ENCODE measurements around the gene SNED1. TPM values are rescaled to one million over a fixed set of nuclear protein-coding genes. Genes with fewer than 3 reads are reported as not detected.

The SNED1 gene
- total RNA-seq, 1 experiment from 2014 or later = 0.76 TPM

- Mint-ChIP-seq H3K27me3 (ENCODE audit: unreplicated experiment) (no peaks in the 10 kb centered on the region), H3K4me3 (ENCODE audit: low read depth, unreplicated experiment) (no peak overlapping the region), H3K36me3 (ENCODE audit: insufficient read depth, unreplicated experiment) (peaks cover 14% of the 10 kb centered on the region), H3K27ac (ENCODE audit: unreplicated experiment) (no peak overlapping the region), H3K9me3 (ENCODE audit: low read depth, unreplicated experiment) (no peaks in the 10 kb centered on the region), H3K4me1 (ENCODE audit: low read depth, unreplicated experiment) (no peaks in the 10 kb centered on the region)
- no peak for DNase-seq
- intact Hi-C loops (cut with micrococcal nuclease; ENCODE audit: unreplicated experiment) = no loop called here
- TF ChIP-seq, protein P1, sequence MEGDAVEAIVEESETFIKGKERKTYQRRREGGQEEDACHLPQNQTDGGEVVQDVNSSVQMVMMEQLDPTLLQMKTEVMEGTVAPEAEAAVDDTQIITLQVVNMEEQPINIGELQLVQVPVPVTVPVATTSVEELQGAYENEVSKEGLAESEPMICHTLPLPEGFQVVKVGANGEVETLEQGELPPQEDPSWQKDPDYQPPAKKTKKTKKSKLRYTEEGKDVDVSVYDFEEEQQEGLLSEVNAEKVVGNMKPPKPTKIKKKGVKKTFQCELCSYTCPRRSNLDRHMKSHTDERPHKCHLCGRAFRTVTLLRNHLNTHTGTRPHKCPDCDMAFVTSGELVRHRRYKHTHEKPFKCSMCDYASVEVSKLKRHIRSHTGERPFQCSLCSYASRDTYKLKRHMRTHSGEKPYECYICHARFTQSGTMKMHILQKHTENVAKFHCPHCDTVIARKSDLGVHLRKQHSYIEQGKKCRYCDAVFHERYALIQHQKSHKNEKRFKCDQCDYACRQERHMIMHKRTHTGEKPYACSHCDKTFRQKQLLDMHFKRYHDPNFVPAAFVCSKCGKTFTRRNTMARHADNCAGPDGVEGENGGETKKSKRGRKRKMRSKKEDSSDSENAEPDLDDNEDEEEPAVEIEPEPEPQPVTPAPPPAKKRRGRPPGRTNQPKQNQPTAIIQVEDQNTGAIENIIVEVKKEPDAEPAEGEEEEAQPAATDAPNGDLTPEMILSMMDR (IDR thresholded peaks at IDR 0.05; ENCODE audit: unreplicated experiment) = no peak
- CTCF ChIA-PET = no interaction called here
- BruUV-seq (replicated peaks) = no TSS peak
These were observed 116.4 kb downstream of the SNED1 start for GRCh38 chr2:241114836-241115235.

GRCh38 chr2:241115361-241115760 lies 116.9 kb downstream of the SNED1 start:
- Mint-ChIP-seq H3K27me3 (ENCODE audit: unreplicated experiment) (no peaks in the 10 kb centered on the region), H3K36me3 (ENCODE audit: insufficient read depth, unreplicated experiment) (peaks cover 14% of the 10 kb centered on the region), H3K27ac (ENCODE audit: unreplicated experiment) (no peak overlapping the region), H3K9me3 (ENCODE audit: low read depth, unreplicated experiment) (no peaks in the 10 kb centered on the region), H3K4me1 (ENCODE audit: low read depth, unreplicated experiment) (no peaks in the 10 kb centered on the region), H3K4me3 (ENCODE audit: low read depth, unreplicated experiment) (no peak overlapping the region)
- intact Hi-C loops (cut with micrococcal nuclease; ENCODE audit: unreplicated experiment) = no loop called here
- no TSS peak for BruUV-seq (replicated peaks)
- TF ChIP-seq, protein P1 (IDR thresholded peaks at IDR 0.05; ENCODE audit: unreplicated experiment) = no peak
- no peak for DNase-seq
- CTCF ChIA-PET = no interaction called here

- CTCF ChIA-PET = no interaction called here
- H3K4me3 Mint-ChIP-seq (ENCODE audit: low read depth, unreplicated experiment) = no peak overlapping the region
- peaks cover 15% of the 10 kb centered on the region for H3K36me3 Mint-ChIP-seq (ENCODE audit: insufficient read depth, unreplicated experiment)
- no peaks in the 10 kb centered on the region for H3K27me3 Mint-ChIP-seq (ENCODE audit: unreplicated experiment)
- no peak overlapping the region for H3K27ac Mint-ChIP-seq (ENCODE audit: unreplicated experiment)
- no peaks in the 10 kb centered on the region for H3K4me1 Mint-ChIP-seq (ENCODE audit: low read depth, unreplicated experiment)
- no peak for DNase-seq
- intact Hi-C loops (cut with micrococcal nuclease; ENCODE audit: unreplicated experiment) = no loop called here
- TF ChIP-seq, protein P1 (IDR thresholded peaks at IDR 0.05; ENCODE audit: unreplicated experiment) = no peak
- BruUV-seq (replicated peaks) = no TSS peak
- no peaks in the 10 kb centered on the region for H3K9me3 Mint-ChIP-seq (ENCODE audit: low read depth, unreplicated experiment)
These were observed 118.5 kb downstream of the SNED1 start for GRCh38 chr2:241116606-241117560.

DNA sequence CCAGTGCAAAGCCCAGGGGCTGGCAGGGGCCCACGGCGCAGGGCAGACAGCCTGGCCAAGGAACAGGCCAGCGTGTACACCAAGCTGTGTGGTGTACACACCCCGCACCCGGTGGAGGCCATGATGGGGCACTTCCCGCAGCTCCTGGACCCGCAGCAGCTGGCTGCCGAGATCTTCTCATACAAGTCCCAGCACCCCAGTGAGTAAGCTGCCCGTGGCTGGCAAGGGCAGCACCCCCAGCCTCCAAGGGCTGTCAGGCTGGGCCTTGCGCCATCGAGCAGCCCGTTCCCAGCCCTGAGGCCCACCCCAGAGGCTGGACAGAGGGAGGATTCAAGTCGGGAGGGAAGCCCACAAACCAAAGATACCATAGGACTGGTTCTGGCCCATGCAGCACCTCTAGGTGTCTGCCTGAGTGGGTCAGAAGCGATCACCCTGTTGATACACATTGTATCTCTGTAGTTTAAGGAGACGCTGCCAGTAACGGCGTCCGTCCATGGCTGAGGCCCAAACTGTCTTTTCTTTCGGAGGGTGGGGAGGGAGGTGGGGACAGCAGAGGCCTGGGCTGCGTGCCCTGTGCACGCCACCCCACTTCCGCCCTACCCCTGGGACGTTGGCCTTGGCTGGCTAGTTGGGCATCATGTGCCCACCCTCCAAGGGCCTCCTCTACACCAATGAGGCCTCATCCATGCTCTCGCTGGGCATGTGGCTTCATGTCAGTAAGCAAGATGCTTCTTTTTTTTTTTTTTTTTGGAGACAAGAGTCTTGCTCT lies 120.5 kb downstream of the SNED1 start:
- H3K27me3 Mint-ChIP-seq (ENCODE audit: unreplicated experiment) = no peaks in the 10 kb centered on the region
- no peak overlapping the region for H3K27ac Mint-ChIP-seq (ENCODE audit: unreplicated experiment)
- H3K4me3 Mint-ChIP-seq (ENCODE audit: low read depth, unreplicated experiment) = no peak overlapping the region
- H3K36me3 Mint-ChIP-seq (ENCODE audit: insufficient read depth, unreplicated experiment) = peaks cover 19% of the 10 kb centered on the region
- TF ChIP-seq, protein P1 (IDR thresholded peaks at IDR 0.05; ENCODE audit: unreplicated experiment) = no peak
- DNase-seq = no peak
- intact Hi-C loops (cut with micrococcal nuclease; ENCODE audit: unreplicated experiment) = no loop called here
- CTCF ChIA-PET = no interaction called here
- no peaks in the 10 kb centered on the region for H3K9me3 Mint-ChIP-seq (ENCODE audit: low read depth, unreplicated experiment)
- H3K4me1 Mint-ChIP-seq (ENCODE audit: low read depth, unreplicated experiment) = no peaks in the 10 kb centered on the region
- BruUV-seq (replicated peaks) = no TSS peak

Measured in Calu3 (cell line).